Pulmonary artery endothelial cell (primary cell): Measurements from ENCODE around the gene CNGA3. TPM values are rescaled to one million over a fixed set of nuclear protein-coding genes. Genes with fewer than 3 reads are reported as not detected.
A peak's percentile ranks its signal among the peaks of the same experiment; 100 is the strongest.

Source experiments
- DNase-seq: peaks from one replicate; pipeline ENCODE4 v3.0.0-alpha.2; 2011; ENCODE audit warnings: low read depth, low spot score
- total RNA-seq: library from RNA; depleted of rRNA; stranded (reverse); fragments of >200 nt; gene quantifications from 2 replicates; pipeline ENCODE4 v1.2.3, GENCODE V29; 2014

CNGA3 gene
- total RNA-seq, 1 donor from 2014 or later, result not detected

GRCh38 chr2:98376996-98377395 lies 30.7 kb downstream of the CNGA3 start:
- DNase-seq, result no peak

DNA sequence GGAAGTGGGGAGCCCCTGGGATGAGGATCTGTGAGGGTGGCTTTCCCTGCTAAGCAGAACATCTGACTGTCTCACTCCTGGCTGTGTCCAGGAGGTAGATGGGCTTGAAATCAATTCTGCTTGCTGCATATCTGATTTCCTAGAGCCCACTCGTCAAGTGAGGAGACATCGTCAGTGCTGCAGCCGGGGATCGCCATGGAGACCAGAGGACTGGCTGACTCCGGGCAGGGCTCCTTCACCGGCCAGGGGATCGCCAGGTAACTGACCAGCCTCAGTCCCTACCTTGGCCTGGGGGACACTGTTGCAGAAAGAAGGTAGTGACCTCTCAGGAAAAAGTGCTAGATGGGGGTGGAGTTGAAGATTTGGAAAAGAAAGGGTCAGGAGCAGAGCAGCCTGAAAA lies 31.3 kb downstream of the CNGA3 start:
- DNase-seq, result no peak

GRCh38 chr2:98378196-98378595 lies 31.9 kb downstream of the CNGA3 start:
- no peak for DNase-seq

DNA sequence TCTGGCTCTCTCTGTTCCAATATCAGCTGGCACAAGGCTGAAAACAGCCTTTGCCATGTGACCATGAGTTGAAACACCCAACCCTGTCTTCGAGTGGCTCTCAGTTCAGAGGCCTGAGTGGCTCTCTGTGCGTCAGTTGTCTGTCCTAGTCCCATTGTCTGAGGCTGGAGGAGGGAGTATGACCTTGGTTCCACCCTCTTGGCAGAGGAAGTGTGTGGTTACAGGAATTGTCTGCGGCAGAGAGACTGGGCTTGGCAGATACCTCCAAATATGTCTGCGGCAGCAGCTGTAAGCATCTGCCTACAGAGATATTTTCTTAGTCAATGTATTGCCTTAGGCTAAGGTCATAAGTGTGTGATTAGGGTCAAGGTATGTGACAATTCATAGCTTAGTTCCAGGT lies 32.6 kb downstream of the CNGA3 start:
- no peak for DNase-seq

GRCh38 chr2:98379311-98380202 lies 33.3 kb downstream of the CNGA3 start:
- no peak for DNase-seq

DNA sequence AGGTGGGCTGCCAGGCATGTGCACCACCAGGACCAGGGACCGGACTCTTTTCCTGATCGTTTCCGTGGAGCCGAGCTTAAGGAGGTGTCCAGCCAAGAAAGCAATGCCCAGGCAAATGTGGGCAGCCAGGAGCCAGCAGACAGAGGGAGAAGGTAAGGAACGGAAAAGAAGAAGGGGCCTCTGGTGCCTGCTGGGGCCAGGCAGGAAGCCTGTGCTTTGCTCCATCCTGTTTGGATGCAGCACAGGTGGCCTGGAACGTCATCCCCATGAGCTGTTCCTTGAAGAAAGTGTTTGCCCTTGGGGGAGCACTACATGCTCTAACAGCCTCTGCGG lies 33.9 kb downstream of the CNGA3 start:
- DNase-seq, result no peak

- DNase-seq, result no peak
Measured at GRCh38 chr2:98381494-98381893, 35.2 kb downstream of the CNGA3 start.

- DNase-seq, result no peak
Measured at GRCh38 chr2:98382086-98382485, 35.8 kb downstream of the CNGA3 start.

DNA sequence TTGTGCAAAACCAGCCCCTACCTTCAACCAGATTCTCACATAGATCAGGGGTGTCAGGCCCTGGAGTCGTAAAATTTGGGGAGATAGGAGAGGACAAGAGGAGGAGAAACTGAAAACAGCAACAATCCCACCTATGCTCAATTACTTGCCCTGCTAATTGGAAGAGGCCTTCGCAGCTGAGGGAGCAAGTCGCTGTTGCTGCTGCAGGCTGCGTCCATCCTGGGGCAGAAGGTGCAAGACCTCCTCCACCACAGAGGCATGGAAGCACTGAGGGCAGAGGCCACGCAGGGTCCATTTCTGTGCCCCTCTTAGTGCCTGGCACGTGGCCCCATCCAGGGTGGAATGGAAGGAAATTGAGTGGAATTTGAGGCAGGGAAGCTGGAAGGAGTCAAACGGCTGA lies 36.5 kb downstream of the CNGA3 start:
- no peak for DNase-seq

DNA sequence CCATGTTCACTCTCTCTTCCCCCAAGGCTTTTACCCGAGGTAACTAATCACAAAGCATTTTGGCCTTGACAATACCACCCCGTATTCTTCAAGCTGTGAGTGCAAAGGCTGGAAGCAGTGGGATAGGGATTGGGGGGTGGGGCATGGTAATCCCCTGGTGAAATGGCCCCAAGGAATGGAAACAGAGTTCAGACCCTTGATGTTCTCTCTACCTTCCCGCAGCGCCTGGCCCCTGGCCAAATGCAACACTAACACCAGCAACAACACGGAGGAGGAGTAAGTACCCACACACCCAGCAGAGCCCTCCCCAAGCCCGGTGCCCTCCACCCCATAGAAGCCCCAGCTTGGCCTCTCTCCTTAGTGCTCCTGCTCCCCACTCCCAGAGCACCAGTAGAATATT lies 36.9 kb downstream of the CNGA3 start:
- DNase-seq, result no peak

GRCh38 chr2:98385050-98385699 lies 38.9 kb downstream of the CNGA3 start:
- DNase-seq, result peak; percentile 27

GRCh38 chr2:98387478-98387877 lies 41.2 kb downstream of the CNGA3 start:
- DNase-seq, result no peak

GRCh38 chr2:98388081-98388480 lies 41.8 kb downstream of the CNGA3 start:
- no peak for DNase-seq

DNA sequence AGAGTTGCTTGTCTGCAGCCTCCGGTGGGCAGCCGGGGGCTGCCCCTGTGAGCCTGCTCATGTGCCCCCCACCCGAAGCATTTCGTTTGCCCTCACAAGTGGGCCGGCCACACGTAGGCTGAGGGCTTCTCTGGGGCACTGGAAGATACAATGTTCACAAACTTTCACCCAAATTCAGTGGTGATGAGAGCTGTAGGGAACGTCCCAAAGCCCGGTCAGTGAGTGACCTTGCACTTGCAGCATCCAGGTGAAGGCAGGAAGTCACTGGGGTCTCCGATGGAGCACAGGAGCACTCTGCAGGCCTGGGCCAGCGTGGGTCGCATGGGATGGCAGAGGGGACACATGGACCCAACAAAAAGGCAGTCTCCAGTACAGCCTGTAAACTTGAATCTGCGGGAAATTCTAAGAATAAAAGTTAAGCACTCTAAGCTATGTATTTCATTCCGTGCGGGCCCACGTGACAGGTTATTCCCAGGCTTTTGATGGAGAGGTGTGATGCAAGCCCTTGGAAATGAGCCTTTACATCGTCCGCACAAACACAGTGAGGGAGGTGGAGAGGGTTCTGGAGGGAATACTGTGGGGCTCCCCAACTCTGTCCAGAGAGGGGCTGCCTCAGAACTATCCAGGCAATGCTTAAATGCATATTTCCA lies 42.5 kb downstream of the CNGA3 start:
- no peak for DNase-seq

DNA sequence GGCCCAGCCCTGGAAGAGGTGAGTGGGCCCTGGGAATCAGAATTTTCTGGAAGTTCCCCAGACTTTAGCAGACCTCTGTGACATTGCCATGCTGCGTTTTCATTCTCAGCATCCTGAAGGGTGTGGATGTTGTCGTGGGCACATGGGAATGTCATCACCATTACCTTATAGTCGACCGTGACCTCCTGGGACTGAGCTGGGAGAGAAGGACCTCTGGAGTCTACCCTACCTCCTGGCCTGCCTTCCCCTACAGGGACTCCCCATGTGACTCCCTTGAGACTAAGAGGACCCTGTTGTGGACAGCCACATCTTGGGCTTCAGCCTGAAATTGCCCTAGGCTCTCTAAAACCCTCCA lies 43.0 kb downstream of the CNGA3 start:
- no peak for DNase-seq

- no peak for DNase-seq
Measured at GRCh38 chr2:98390571-98391476, 44.6 kb downstream of the CNGA3 start.

GRCh38 chr2:98391581-98392270 lies 45.5 kb downstream of the CNGA3 start:
- DNase-seq, result no peak

GRCh38 chr2:98393354-98393753 lies 47.1 kb downstream of the CNGA3 start:
- DNase-seq, result no peak

DNA sequence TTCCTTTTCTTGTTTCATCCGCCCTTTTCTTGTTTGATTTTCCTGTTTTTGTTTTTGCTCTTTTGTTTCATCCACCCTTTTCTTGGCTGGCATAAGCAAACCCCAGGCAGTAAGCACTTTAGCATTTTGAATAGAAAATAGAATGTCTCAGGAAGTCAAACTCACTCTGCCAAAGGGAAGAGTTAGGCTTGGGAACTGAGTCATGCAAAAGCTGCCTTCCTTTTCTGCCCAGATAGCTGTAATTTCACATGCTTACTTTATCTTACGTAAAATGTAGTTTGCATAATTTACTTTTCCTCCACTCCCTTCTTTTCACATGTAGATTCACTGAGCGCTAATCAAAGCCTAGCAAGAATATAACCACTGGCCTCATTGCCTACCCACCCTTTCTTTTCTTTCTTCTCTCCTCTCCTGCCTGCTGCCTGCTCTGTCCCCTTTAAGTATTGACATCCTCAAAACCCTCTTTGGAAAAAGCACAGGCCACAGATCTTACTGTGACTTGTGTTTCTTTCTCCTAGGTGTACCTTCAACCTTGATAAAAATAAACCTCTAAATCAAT lies 48.4 kb downstream of the CNGA3 start:
- peak; percentile 54 for DNase-seq

DNA sequence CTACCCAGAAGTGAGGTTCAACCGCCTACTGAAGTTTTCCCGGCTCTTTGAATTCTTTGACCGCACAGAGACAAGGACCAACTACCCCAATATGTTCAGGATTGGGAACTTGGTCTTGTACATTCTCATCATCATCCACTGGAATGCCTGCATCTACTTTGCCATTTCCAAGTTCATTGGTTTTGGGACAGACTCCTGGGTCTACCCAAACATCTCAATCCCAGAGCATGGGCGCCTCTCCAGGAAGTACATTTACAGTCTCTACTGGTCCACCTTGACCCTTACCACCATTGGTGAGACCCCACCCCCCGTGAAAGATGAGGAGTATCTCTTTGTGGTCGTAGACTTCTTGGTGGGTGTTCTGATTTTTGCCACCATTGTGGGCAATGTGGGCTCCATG lies 49.7 kb downstream of the CNGA3 start:
- no peak for DNase-seq
